GM18526 (cell line): ENCODE results near the gene ATL1.

Source experiments
- POLR2A ChIP-seq: IDR thresholded peaks from 3 replicates; pipeline ENCODE4 v1.6.1; 2011; ENCODE audit not compliant: insufficient read length; ENCODE audit errors: extremely low read depth

ATL1 gene

DNA sequence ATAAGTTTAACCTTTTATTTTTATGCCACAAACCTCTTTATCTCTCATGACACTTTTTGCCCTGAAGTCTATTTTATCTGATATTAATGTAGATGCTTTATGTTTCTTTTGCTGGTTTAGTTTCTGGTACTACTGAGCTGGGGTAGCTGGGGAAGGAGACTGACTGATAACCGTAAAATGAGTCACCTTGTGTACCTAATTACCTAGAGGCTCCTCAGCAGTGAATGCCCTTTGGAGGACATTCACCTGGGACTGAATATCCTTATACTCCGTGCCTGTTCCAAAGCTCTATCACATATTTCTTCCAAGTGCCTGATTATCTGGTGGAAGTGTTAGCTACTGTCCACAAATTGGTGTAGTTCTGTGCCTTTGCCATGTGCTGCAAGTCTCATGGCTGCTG is 13.9 kb downstream of the ATL1 start:
- no peak for TF ChIP-seq POLR2A

GRCh38 chr14:50575769-50576168 is 15.8 kb downstream of the ATL1 start:
- TF ChIP-seq POLR2A: no peak

- no peak for TF ChIP-seq POLR2A
Observed at GRCh38 chr14:50577982-50578381, 18.0 kb downstream of the ATL1 start.

DNA sequence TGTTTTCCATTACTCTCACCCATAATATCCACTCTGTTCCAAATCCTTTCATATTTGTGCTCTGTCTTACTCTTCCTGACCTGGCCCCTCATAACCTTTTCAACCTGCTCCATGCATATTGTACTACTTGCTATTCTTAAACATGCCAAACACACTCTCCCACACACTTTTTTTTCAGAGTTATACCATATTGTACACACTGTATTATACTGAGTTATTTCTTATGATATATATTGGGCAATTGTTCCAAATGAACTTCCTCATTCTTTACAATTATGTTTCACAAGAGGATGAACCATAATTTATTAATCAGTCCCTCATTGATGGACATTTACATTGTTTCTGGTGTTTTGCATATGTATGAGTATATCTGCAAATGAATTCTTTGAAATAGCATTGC is 18.5 kb downstream of the ATL1 start:
- no peak for TF ChIP-seq POLR2A

- no peak for TF ChIP-seq POLR2A
Observed at GRCh38 chr14:50590464-50590863, 30.5 kb downstream of the ATL1 start.

DNA sequence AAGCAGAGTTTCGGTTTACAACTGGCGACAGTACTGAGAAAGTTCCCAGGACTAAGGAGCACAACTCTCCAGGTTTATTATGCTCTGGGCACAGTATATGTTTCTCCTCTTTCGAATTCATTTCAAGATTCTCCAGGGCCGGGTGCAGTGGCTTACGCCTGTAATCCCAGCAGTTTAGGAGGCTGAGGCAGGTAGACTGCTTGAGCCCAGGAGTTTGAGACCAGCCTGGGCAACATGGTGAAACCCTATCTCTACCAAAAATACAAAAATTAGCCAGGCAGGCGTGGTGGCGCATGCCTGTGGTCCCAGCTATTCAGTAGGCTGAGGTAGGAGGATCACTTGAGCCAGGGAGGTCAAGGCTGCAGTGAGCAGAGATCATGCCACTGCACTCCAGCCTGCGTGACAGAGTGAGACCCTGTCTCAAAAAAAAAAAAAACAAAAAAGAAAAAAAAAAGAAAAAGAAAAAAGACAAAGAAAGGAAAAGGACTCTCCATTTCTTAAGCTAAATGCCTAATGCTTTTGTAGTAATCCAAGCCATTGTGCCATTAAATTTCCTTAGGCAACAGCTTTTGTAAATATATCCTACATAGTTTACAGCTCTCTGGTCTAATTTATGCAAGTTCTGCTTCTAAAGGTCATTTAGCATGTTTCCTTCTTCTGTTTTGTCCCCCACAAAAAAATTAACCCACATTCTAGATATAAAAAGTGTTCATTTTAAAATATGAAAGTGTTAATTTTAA is 34.8 kb downstream of the ATL1 start:
- TF ChIP-seq POLR2A: no peak

DNA sequence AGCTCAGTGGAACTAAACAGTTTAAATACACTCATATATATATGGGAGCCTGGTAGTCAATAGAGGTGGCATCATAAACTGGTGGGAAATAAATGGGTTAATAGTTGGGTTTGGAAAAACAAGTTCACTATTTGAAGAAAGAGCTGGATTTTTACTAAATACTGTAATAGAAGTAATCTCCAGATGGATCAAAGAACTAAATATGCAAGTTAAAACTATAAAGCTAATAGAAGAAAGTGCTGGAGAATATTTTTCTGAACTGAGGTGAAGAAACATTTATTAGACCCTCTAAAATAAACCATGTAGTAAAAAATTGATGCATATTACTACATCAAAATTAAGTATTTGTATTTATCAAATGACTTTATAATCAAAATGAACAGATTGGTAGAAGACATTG is 38.8 kb downstream of the ATL1 start:
- no peak for TF ChIP-seq POLR2A

DNA sequence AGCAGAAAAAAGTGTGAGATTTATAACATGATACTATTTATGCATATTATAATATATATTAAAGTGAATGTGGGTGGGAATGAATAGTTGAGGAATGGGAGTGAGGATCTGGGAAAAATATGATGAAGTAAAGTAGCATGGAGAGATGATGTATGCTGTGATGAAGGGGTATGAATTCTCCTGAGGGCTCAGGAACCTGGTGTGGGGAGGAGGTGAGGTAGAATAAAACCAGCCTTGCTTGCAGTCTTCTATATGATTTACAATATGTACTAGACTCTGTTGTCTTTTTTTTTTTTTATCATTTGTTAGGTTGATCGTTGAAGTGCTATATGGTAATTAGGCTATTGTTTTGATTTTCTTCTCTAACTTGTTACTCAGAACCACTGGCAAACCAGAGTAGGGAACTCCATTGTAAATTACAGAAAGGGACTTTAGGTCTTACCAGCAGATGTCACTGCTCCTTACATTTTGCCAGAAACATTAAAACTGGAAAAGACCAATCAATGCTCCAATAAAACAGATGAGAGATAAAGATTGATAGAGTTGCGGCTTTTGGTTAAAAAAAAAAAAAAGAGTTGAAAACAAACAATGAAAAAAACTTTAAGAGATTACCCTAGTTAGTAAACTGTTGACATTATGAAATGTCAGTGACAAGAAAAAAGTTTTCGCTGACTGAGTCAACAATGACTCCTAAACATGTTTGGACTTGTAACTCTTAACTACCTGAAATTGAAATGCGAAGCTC is 39.9 kb downstream of the ATL1 start:
- TF ChIP-seq POLR2A: no peak

GRCh38 chr14:50600849-50601248 is 40.9 kb downstream of the ATL1 start:
- TF ChIP-seq POLR2A: no peak

DNA sequence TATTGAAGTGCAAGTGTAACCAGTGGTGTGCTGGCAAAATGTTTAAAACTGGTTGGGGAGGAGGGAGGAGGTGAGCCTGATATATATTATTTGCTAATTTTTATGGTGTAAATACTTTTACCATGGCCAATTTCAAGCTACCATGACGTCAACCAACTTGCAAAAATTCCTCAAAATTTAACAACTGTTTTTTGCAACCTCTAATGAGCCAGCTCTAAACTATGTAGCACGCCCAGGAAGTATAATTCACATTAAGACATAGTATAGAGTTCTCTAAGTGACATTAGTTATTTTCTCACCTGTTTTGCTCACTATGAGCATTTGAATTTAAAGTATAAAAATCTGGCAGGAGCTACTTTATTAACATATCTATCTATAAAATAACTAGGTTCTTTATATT is 41.4 kb downstream of the ATL1 start:
- no peak for TF ChIP-seq POLR2A

GRCh38 chr14:50602035-50602434 is 42.1 kb downstream of the ATL1 start:
- TF ChIP-seq POLR2A: no peak

DNA sequence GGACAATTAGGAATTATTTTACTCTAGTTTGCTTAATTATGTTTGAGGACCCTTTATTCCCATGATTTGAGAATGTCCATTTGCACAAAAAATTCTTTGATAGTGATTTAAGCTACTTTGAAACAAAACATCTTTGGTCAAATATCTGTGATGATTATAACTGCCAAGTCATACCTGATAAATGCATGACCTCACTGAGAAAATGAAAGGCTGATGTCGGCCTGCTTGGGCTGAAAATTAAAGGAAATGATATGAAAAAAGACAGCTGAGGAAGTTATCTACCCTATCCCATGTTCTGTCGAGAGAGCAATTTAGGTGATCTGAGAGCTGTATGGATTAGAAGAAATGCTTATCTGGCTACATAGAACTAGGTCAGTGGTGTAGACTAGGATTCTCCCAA is 43.6 kb downstream of the ATL1 start:
- no peak for TF ChIP-seq POLR2A

- TF ChIP-seq POLR2A: no peak
Observed at GRCh38 chr14:50605766-50606165, 45.8 kb downstream of the ATL1 start.

DNA sequence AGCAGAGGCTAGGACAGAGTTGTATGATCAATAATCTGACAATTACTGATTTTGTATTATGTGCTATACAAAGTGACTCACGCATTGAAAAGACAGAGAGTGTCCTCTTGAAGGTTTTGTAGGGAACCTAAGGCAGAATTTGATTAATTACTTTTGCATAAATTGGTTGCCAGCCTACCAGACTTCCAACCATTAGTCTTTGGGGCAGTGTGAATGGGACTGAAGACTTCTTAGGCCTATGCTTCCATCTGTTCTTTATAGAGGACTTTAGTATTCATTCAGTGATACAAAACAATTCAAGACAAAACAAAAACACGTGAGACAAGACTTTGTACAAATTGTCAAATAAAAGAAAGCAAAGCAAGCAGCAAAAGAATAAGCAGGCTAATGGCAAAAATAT is 46.5 kb downstream of the ATL1 start:
- TF ChIP-seq POLR2A: no peak

DNA sequence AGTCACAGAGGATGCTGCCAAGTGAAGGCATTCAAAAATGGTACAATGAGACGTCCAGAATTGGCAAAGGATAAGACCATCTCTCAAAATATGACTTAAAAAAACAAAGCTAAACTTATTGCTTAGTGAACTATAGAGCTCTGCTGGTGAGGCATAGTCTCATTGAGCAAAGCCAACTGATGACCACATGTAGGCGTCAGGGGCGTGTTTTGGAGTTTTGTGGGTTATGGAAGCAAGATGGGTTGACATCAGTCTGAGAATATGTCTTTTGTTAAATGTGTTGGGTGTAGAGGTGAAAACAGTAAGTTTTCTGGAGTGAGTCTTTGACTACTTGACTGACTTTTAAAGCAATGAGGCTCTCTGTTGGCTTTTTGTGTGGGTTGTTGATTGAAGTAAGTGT is 47.2 kb downstream of the ATL1 start:
- TF ChIP-seq POLR2A: no peak

GRCh38 chr14:50607761-50608160 is 47.8 kb downstream of the ATL1 start:
- TF ChIP-seq POLR2A: no peak
